Femur (tissue), 1 donor: ENCODE results near the gene DCTN3.

ENCODE experiments used
- DNase-seq: peaks from one replicate; pipeline ENCODE4 v3.0.0-alpha.2; 2017

The DCTN3 gene

DNA sequence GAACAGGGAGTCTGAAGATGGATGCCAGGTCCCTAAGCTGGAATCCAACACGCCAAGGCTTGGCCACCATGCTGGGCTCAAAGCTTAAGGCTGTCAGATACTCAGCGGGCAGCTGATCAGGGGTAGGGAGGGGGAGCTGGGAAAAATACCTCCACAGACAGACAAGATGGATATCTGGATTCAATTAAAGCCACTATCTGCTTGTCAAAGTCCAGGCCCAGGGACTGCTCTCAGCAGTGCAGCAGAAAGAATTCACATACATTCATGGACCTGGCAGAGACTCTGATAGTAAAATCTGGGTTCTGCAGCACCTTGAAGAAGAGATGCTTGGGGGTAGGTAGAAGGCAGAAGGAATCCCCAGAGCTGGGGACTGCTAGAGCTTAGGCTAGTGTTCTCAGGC is 5.2 kb downstream of the DCTN3 start:
- no peak for DNase-seq

DNA sequence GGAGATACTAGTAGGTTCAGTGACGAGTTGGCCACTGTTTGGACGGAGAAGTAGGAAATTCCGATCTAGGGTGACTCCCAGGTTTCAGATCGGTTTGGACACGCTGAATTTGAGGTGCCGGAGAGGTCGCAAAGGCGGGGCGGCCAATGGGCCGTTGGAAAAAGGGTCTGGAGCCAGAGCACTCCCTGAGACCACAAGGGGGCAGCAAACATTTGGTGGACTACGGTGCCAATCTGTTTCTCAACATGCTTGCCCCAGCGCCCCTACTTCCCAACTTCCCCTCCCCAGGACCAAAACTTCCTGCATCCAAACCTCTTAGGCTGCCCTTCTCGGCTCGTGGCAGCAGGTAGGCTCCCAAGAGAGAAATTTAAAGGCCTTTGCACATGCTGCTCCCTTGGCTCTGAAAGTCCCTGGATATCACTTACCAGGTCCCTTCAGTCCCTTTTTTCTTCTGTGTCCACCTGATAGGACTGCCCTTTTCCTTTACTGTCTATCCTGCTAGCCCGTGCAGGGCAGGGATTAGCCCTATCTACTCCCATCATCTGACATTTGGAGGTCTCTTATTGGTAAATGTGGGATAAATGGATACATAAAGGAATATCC is 7.4 kb downstream of the DCTN3 start:
- peak; percentile 86 for DNase-seq

DNA sequence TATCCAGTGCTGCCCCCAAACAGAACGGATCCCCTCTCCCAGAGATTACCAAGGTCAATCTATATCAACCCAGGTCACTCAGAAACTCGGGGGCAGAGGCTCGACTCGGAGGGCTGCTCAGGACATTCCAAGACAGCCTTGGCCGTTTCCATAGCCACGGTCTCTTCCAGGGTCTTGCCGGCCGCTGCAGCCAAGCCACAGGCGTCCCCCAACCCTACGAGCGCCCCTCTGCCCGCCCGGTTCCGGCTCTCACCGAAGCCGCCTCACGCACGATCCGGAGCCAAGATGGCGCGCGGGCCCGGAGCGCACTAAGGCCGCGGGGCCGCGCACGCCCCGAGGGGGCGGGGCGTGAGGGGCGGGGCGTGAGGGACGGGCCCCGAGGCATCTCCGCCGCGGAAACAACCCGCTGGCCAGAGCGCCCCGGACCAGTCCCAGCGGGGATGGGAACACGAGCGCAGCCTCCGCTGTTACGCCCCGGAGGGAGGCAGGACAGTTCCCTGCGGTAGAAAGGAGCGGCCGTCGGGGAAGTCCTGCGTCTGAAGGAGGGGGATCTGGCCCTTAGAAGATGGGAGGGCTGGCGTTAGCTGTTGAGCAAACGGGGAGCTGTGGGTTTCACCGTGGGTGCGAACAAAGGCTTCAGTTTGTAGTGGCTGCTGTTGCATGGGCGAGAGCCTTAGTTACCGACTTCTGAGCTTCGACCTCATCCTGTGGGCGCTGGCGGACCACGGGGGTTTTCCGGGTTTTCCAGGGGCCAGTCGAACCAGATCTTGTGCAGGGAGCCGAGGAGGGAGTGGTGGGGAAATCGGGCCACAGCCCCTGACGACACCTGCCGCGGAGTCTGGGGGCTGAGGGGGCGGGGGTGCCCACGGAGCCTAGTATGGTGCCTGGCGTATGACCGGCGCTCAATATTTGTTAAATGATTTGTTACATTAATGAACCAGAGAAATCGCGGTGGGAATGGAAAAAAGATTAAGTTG is 8.2 kb downstream of the DCTN3 start, which contains the start of gene RPP25L:
Gene RPP25L (minus strand): TSS at position 287 of the 977 bp plus-strand sequence. CDS start 801 bp downstream, outside the sequence.
- DNase-seq, result peak; percentile 90

DNA sequence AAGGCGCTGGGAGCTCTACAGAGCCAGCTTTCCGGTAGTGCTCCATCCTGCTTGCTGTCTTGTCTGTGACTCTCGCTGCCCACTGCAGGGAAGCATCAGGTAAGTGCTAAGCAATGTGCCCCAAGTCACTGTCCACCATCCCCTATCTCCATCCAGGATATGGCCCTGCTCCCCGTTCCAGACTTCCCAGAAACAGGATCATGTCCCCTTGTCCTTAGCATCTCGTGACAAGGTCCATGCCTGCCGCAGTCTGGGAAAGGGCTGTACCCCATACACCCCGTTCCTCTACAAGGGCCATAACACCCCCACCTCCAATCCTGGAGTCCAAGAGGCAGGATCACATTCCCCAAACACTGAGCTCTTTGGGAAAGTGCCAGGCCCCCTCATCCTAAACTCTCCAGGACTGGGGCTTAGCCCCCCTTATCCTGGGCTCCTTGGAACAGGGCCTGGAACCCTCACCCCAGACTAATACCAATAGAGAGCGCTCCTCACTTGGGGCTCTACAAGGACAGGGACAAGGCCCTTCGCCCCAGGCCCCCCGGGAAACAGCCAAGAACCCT is 9.0 kb downstream of the DCTN3 start:
- peak; percentile 50 for DNase-seq

DNA sequence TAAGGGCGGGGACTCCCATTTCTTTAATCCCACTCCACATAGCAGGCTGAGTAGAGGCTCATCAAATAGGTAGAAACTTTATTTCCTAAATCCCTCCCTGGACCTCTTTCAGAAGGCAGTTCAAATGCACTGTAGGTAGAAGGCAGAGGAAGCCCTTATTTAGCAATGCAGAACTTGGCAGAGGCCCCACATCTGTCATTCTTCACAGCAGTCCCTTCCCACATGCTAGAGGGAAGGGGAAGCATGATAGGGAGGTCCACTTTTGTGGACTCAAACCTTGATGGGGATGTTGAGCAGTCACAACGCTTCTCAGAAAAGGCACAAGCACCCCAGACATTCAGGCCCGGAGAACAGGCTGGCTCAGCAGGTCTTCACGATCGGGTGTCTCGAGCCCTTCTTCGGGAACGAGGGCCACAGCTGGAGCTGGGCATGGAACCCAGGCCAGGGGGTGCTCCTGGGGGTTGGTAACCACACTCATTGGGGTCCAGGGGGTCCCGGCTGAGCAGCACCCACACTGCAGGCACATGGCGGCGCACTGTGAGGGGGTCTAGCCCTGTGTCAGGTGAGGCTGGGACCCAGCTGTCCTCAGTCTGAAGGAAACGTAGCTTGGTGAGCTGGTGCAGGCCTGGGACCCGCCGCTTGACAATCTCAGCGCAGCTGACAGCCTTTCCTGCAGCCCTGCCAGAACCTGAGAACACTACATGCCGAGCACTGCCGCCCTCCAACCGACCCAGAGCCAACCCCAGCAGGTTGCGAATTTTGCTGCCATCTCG is 9.7 kb downstream of the DCTN3 start:
- no peak for DNase-seq

DNA sequence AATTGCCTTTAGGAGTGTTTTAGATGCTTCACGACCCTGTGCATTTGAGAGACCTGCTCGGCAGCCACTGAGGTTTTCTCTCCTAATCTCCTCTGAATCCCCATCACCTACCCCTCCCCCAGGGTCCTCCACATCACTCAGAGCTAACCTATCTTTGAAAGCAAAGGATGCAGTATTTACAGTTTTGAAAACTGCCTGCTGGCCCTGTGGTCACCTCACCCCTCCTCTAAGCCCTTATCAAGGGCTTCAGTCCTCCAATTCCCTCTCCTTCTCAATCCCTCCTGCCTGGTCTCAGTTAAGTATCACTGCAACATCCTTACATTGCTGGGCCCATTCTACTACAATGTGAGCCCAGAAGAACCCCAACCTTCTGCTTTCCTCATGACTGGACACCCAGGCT is 13.0 kb downstream of the DCTN3 start:
- no peak for DNase-seq

DNA sequence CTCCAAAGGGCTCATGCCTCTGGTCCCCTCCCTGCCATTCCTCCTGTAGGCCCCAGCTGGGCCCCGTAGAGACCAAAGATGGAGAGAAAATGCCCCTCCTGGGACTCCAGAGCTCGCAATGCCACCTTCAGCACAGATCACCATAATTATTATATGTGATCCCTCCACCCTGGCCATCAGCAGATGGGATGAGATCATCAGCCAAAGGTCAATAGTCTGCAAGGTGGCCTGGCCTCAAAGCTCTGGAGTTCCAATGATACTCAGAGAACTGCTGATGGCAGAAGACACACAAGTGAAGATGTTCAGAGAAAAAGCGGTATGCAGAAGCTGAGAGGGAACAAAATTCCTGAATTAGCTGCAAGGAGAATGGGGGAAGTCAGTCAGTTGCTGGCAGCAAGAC is 13.4 kb downstream of the DCTN3 start:
- DNase-seq, result no peak

DNA sequence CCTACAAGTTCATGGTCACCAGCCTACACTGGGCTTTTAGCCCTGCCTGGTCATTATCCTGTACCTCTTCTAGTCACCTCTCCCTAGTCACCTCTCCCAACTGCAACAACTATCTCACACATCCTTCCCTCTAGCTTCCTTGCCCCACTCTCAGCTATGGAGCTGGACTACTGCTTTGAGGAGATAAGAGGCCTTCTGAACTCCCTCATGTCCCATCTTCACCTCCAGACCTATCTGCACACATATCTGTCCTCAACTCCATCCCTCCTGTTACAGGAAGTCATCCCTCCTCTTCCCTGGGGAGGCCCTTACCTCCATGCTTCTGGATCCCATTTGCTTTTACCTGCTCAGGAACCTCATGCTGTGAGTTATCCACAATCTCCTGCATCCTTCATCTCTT is 14.1 kb downstream of the DCTN3 start:
- DNase-seq, result no peak

DNA sequence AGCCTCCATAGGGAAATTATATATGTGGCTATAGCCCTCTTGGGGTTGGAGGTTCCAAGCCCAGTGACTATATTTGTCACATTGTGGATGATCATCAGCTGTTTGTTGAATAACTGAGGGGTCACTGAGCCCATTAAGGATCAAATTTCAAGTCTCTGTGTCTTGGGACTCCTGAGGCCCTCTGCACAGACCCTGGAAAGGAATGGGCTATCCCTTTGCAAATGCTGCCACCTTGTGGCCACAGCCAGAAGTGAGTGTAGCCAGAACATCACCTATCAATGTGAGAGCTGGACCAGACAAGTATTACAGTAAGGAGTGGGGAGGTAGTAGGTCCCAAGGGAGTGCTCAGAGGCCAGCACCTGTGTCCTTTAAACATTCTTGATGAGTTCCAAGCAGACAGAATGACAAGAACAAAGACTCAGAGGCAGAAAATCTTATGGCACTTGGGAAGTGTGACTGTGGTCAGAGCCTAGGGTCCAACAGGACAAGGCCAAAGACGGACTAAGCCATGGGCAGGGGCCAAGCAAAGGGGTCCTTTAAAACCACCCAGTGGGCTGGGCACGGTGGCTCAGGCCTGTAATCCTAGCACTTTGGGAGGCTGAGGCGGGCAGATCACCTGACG is 16.6 kb downstream of the DCTN3 start:
- DNase-seq, result peak; percentile 88

DNA sequence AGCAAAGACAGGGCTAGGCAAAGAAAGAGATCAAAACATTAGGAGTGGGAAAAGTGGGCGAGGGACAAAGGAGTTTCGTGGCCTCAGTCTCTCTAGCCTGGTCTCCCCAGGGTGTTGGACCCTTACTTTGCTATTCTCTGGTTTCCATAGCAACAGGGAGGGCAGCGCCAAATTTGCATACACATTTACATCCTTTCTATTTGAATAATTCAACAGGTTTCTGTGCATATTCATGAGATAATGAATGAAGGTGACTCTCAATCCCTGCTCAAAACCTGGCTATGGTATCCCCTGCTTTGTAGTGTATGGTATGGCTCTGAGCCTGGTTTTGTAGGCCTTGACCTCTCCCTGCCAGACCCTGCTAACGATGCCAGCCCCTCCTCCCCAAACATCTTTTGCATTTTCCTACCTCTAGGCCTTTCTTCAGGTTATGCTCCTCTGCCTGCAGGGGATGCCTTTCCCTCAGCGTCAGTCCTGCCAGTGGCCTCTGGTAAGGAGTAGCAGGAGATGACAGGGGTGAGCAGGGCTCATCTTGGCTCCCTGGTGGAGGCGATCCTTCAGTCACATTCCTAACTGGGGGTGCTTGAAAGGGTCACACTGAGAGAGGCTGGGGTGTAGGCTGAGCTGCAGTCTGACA is 18.2 kb downstream of the DCTN3 start:
- DNase-seq, result no peak

DNA sequence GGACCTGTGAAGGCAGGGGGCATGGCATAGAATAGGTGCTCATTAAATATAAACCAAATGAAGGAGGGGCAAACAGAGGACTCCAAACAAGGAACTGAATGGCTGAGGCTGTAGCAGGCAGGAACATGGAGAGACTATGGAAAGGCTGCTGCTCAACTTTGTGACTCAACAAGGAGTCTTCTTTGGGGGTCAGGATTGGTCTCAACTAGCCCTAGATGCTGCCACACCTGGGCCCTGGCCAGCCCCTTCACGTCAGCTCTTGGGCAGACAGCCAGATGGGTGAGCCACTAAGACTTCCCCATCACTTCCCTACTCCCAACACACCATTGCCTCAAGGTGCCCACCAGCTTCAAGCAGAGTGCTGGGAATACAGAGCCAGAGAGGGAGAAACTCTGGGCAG is 19.4 kb downstream of the DCTN3 start:
- DNase-seq, result no peak

DNA sequence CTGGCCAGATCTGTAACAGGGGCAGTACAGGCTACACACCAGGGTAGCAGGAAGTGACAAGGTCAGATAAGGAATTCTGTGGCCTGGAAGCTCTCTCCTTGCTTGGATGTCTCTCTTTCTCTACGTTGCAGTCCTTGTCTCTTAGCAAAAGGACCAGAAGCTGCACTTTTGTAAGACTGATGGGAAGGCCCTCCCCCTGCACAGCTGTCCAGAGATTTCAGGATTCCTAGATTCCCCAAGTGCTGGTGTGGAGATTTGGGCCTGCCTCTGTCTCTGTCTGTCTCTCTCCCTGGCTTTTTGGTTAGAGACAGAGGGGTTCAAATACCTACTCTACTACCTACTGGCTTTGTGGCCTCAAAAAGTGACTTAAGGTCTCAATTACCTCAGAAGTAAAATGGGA is 20.7 kb downstream of the DCTN3 start:
- DNase-seq, result no peak

DNA sequence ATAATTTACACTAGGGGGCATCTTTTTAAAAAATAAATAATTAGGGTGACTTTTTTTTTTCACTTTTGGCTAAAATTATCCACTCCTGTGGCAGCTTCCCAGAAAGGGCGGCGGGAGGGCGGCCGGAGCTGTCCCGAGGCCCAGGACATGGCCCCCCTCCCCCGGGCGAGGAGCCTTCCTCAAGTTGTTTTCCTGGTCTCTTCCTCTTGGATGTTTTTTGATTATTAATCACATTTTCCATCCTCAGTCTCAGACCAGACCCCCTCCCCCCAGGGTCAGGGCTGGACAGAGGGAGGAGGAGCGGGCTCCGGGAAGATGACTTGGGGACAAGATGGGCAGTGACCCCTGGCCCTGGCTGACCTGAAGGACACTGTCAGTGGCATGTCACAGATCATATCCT is 26.1 kb downstream of the DCTN3 start:
- no peak for DNase-seq

DNA sequence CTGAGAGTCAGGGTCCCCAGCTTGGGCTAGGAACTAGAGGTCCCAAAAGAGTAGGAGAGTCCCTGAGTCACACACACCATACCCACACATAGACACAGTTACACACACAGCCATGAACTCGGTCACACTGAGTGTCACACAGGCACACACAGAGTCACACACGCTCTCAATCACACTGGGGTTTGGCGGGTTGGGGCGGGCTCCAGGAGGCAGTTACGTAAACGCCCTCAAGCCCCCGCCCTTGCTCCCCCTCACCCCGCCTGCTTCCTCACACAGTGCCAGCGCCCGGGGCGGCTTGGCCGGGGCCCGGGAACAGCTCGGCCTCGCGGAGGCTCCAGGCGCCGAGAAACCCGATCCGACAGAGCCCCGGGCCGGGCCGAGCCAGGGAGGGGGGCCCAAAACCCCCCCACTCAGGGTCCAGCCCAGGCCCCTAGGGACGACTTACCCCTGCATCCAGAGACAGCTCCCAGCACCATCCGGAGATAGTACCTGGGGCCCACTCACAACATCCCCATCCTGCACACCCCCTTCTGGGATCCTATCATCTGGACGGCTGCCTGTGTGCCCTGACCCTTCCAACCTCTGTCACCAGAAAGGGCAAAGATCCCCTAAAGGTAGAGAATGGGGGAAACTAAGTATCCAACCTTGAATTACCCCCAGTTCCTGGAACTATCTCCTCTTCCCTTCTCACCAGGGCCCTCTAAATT is 27.2 kb downstream of the DCTN3 start:
- DNase-seq, result peak; percentile 84

DNA sequence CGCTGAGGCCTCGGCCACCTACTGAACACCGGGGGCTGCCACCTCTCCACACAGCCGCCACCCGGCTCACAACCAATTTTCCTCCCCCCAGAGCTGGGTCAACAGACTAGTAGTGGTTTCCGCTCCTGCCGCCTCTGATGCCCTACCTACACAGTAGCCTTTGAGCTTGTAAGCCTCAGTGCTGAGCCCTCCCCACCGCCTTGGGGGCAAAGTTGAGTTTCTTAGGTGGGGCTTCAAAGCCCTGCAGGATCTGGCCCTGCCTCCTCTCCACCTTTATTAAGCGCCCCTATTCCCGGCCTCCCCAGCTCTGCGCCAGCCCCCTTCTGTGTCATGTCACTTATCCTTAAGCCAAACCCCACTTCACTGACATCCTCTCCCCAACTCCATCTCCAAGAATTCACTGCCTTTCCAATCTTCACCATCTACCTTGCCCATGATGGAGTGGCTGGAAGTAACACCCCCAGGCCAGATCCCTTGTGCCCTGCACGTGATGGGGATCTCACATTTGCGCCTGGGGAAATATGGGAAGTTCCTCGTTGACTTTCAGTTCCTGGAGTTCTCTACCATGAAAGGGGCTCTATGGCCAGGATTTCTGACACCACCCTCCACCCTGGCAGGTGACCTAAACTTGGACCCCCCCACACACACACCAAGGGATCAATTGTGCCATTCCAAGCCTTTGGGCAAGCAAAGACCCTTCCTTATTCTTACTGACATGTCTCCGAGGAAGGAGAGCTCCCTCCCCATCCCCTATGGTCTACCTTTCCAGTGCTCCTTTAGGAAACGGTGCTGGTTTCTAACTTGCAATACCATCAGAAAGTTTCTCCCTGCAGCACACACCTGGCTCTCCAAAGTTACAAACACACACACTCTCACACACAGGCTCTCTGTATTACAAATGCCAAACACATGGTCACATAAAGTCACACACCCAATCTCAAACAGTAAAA is 28.1 kb downstream of the DCTN3 start:
- no peak for DNase-seq

DNA sequence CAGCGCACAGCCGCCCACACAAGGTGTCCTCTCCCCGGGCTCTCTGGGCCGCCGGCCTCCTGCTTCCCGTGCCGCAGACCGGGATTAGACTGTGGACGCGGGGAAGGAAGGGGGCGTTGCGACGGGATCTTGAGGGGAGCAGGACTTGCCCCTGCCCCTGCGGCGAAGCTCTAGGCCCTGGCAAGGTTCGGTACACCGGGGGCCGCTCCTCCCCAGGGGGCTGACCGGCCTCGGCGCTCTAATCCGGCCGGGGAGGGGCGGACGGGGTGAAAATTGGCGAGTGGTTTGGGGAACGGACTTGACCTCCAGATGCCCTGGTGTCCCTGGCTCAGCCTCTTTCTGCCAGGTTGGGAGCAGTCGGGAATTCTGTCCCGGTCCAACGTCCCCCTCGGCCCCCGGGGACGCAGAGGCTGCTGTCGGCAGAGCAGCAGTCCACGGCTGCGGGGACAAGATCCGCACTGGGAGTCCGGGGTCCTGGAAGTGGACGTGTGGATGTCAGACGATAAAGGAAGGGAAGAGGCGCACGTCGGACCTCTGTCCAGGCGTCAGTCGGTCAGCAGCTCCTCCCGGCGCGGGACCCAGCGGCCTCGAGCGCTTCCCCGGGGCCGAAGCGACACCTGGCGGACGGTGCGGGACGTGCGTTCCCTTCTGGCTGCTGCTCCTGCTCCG is 28.9 kb downstream of the DCTN3 start:
- DNase-seq, result peak; percentile 91

DNA sequence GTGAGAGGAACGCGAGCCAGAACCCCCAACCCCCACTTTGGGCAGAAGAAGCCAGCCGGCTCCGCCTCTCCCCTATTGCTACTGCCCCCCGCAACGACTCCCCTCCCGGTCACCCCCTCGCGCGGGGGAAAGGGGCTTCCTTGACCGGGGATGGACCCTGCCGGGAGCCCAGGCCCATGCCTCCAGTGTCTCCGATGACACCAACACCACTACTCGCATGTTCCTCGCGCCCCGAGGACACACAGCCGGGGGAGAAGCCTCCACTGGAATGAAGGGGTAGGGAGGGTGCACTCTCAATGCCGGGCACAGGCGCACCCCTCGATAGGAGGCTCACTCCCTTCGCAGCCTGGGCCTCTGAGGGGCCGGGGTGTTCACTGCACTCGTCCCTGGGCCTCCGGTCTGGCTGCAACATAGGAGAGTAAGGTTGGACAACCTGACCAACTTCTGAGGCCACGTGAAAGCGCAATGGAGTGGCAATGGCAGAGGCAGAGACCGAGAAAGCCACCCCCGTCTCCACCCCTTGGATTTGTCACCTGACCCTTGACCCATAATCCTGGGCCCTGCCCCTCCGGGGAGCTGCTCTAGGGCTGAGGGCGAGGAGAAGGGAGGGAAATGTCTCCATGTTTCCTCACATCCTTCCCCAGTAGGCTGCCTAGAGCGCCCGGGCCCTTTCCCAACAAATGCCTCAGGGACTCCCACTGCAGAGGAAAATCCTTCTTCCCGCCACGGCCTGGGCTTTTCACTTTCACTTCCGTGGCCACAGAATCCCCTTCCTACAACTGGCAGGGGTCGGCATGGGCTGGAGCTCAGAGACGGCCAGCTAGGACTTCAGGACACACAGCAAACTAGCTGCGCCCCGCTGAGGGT is 29.7 kb downstream of the DCTN3 start:
- peak; percentile 54 for DNase-seq

DNA sequence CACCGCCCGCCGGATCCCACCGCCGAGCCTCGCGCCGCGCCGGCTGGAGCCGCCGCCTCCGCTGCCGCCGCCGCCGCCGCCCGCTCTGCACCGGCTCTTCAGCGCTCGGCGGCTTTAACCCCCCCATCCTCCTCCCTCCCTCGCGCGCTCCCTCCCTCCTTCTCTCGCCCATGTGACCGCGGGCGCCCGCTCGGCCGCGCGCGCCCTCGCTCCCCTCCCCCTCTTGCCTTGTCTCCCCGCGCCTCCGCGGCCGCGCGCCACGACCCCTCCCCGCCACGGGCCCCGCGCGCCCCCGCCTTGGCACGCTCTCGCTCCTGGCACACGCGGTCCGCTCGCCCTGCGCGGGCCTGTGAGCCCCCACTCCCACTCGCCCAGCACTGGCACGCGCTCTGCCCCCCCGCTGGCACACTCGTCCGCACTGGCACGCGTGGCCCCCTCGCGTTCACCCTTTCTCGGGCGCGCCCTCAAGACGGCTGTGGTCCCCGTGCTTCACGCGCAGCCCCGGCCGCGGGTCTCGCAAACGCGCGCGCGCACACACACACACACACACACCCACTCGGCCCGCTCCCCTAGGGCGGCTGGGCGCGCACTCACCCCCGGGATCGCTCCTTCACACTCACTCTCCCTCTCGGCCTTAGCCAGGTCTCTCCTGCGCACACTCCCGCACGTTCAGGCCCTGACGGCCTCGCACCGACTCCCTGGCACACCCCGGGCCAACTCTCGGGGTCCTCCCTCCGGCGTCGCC is 30.5 kb downstream of the DCTN3 start, which contains the start of gene CNTFR:
Gene CNTFR (minus strand): TSS at position 89 of the 745 bp plus-strand sequence. CDS start 20,743 bp downstream, outside the sequence.
- DNase-seq, result peak; percentile 76
